ENCODE data around the gene NDST1. TPM values are rescaled to one million over a fixed set of nuclear protein-coding genes. Genes with fewer than 3 reads are reported as not detected.

Gene NDST1
- total RNA-seq, 2 experiments from 2014 or later: 9.5 to 26.6 TPM

DNA sequence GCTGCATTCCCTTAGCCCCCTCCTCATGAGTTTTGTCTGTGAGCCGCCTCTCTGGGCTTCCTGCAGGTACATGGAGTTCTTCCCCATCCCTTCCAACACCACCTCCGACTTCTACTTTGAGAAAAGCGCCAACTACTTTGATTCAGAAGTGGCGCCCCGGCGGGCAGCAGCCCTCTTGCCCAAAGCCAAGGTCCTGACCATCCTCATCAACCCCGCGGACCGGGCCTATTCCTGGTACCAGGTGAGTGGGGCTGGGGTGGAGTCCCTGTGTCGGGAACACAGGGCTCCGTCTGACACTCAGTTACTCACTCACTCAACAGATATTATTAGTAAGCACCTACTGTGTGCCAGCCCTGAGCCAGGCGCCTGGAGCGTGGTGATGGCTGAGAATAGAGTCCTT is 37.3 kb downstream of the NDST1 start:
- intact Hi-C loops (cut with micrococcal nuclease; ENCODE audit: unreplicated experiment): no loop called here
- Histone ChIP-seq H3K9me2 (ENCODE audit: insufficient read depth, low read length) (no peaks in the 10 kb centered on the region), H3K4me2 (ENCODE audit: low read length) (no peak overlapping the region), H3K4me1 (ENCODE audit: insufficient read depth, low read length, poor library complexity, severe bottlenecking) (peaks cover 5% of the 10 kb centered on the region), H2AFZ (ENCODE audit: low read length) (no peak overlapping the region), H3K9me3 (ENCODE audit: low read length) (no peaks in the 10 kb centered on the region), H3K4me3 (ENCODE audit: low read depth, low read length, poor library complexity, severe bottlenecking) (no peak overlapping the region), H3K79me2 (ENCODE audit: insufficient read depth, low read depth, low read length) (no peaks in the 10 kb centered on the region), H4K20me1 (ENCODE audit: insufficient read depth, low read length) (no peaks in the 10 kb centered on the region), H3K27ac (ENCODE audit: low read depth, low read length, poor library complexity, severe bottlenecking) (no peak overlapping the region), H3K36me3 (ENCODE audit: insufficient read depth, low read length) (peaks cover 22% of the 10 kb centered on the region)
- no TSS peak for BruUV-seq (replicated peaks)
- no peak for TF ChIP-seq EZH2phosphoT487 (IDR thresholded peaks at IDR 0.05; ENCODE audit: borderline replicate concordance, low read depth, low read length)
- TF ChIP-seq, protein P1, sequence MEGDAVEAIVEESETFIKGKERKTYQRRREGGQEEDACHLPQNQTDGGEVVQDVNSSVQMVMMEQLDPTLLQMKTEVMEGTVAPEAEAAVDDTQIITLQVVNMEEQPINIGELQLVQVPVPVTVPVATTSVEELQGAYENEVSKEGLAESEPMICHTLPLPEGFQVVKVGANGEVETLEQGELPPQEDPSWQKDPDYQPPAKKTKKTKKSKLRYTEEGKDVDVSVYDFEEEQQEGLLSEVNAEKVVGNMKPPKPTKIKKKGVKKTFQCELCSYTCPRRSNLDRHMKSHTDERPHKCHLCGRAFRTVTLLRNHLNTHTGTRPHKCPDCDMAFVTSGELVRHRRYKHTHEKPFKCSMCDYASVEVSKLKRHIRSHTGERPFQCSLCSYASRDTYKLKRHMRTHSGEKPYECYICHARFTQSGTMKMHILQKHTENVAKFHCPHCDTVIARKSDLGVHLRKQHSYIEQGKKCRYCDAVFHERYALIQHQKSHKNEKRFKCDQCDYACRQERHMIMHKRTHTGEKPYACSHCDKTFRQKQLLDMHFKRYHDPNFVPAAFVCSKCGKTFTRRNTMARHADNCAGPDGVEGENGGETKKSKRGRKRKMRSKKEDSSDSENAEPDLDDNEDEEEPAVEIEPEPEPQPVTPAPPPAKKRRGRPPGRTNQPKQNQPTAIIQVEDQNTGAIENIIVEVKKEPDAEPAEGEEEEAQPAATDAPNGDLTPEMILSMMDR (conservative IDR thresholded peaks at IDR 0.05; ENCODE audit: low read length): no peak
- CTCF ChIA-PET (ENCODE audit: unreplicated experiment): interaction anchor here (0.9 to 2.5 kb wide), 4 partner anchors 12 to 86 kb away, joined by 3 to 7 read pairs (median 4); no protein-coding TSS in a partner anchor
- POLR2A ChIA-PET: interaction anchor here (1.3 kb wide), 1 partner anchor 56 kb away, joined by 4 read pairs; no protein-coding TSS in a partner anchor
- DNase-seq (ENCODE audit: low spot score): no peak

DNA sequence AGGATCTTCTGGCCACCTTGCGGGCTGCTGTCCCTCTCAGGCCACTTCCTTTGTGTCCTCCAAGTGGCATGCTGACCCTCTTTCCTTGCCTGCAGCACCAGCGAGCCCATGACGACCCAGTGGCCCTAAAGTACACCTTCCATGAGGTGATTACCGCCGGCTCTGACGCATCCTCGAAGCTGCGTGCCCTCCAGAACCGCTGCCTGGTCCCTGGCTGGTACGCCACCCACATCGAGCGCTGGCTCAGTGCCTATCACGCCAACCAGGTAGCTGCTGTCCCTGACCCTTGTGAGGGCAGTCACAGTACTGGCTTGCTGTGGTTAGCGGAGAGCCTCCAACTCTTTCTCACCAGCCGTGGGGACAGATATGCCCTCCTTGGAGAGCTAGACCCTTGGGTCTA is 40.2 kb downstream of the NDST1 start:
- no peaks in the 10 kb centered on the region for H3K9me2 ChIP-seq (ENCODE audit: insufficient read depth, low read length)
- no peak overlapping the region for H3K4me2 ChIP-seq (ENCODE audit: low read length)
- intact Hi-C loops (cut with micrococcal nuclease; ENCODE audit: unreplicated experiment): no loop called here
- DNase-seq (ENCODE audit: low spot score): no peak
- H3K36me3 ChIP-seq (ENCODE audit: insufficient read depth, low read length): peaks cover 8% of the 10 kb centered on the region
- no peaks in the 10 kb centered on the region for H4K20me1 ChIP-seq (ENCODE audit: insufficient read depth, low read length)
- ChIA-PET POLR2A (interaction anchor here (0.5 to 1.0 kb wide), 4 partner anchors 9 to 532 kb away, joined by 3 read pairs; no protein-coding TSS in a partner anchor), CTCF (ENCODE audit: unreplicated experiment) (interaction anchor here (0.6 kb wide), 1 partner anchor 198 kb away, joined by 3 read pairs; no protein-coding TSS in a partner anchor)
- H3K27ac ChIP-seq (ENCODE audit: low read depth, low read length, poor library complexity, severe bottlenecking): no peak overlapping the region
- H3K4me1 ChIP-seq (ENCODE audit: insufficient read depth, low read length, poor library complexity, severe bottlenecking): peaks cover 5% of the 10 kb centered on the region
- no peaks in the 10 kb centered on the region for H3K9me3 ChIP-seq (ENCODE audit: low read length)
- no peak for TF ChIP-seq EZH2phosphoT487 (IDR thresholded peaks at IDR 0.05; ENCODE audit: borderline replicate concordance, low read depth, low read length)
- TF ChIP-seq, protein P1 (conservative IDR thresholded peaks at IDR 0.05; ENCODE audit: low read length): no peak
- BruUV-seq (replicated peaks): no TSS peak
- H3K4me3 ChIP-seq (ENCODE audit: low read depth, low read length, poor library complexity, severe bottlenecking): no peak overlapping the region
- H2AFZ ChIP-seq (ENCODE audit: low read length): no peak overlapping the region
- H3K79me2 ChIP-seq (ENCODE audit: insufficient read depth, low read depth, low read length): no peaks in the 10 kb centered on the region

DNA sequence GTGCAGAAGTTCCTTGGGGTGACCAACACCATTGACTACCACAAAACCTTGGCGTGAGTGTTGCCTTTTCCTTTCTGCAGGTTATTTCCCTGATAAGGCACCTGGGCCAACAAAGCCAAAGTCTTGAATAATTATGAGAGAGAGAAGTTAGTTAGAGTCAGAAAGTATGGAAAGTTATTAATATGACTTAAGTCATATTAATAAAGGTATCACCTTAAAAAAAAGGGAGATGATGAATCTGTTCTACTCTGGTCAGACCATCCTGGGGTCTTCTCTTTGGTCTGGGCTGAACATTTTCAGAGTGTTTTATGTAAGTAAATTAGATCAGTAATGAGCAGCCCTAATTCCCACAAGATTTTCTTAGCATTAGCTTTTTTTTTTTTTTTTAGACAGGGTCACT is 41.8 kb downstream of the NDST1 start:
- Histone ChIP-seq H3K36me3 (ENCODE audit: insufficient read depth, low read length) (peaks cover 8% of the 10 kb centered on the region), H3K27ac (ENCODE audit: low read depth, low read length, poor library complexity, severe bottlenecking) (no peak overlapping the region), H3K4me1 (ENCODE audit: insufficient read depth, low read length, poor library complexity, severe bottlenecking) (no peaks in the 10 kb centered on the region), H3K4me2 (ENCODE audit: low read length) (no peak overlapping the region), H3K9me3 (ENCODE audit: low read length) (no peaks in the 10 kb centered on the region), H3K9me2 (ENCODE audit: insufficient read depth, low read length) (no peaks in the 10 kb centered on the region), H2AFZ (ENCODE audit: low read length) (no peak overlapping the region), H3K79me2 (ENCODE audit: insufficient read depth, low read depth, low read length) (no peaks in the 10 kb centered on the region), H3K4me3 (ENCODE audit: low read depth, low read length, poor library complexity, severe bottlenecking) (no peak overlapping the region), H4K20me1 (ENCODE audit: insufficient read depth, low read length) (no peaks in the 10 kb centered on the region)
- intact Hi-C loops (cut with micrococcal nuclease; ENCODE audit: unreplicated experiment): loop anchor here (10.0 kb wide), 1 partner anchor 1715 kb away; no protein-coding TSS in a partner anchor
- ChIA-PET CTCF (ENCODE audit: unreplicated experiment) (no interaction called here), POLR2A (interaction anchor here (0.6 to 0.7 kb wide), 3 partner anchors 27 to 246 kb away, joined by 3 read pairs; no protein-coding TSS in a partner anchor)
- no peak for DNase-seq (ENCODE audit: low spot score)
- BruUV-seq (replicated peaks): no TSS peak
- TF ChIP-seq, protein P1 (conservative IDR thresholded peaks at IDR 0.05; ENCODE audit: low read length): no peak
- TF ChIP-seq EZH2phosphoT487 (IDR thresholded peaks at IDR 0.05; ENCODE audit: borderline replicate concordance, low read depth, low read length): no peak
